ENCODE data around the gene FAM177B. TPM values are rescaled to one million over a fixed set of nuclear protein-coding genes. Genes with fewer than 3 reads are reported as not detected.

Gene FAM177B
- total and polyA plus RNA-seq, 9 donors = 0.16 to 0.57 (median 0.20) TPM; not detected in 2

DNA sequence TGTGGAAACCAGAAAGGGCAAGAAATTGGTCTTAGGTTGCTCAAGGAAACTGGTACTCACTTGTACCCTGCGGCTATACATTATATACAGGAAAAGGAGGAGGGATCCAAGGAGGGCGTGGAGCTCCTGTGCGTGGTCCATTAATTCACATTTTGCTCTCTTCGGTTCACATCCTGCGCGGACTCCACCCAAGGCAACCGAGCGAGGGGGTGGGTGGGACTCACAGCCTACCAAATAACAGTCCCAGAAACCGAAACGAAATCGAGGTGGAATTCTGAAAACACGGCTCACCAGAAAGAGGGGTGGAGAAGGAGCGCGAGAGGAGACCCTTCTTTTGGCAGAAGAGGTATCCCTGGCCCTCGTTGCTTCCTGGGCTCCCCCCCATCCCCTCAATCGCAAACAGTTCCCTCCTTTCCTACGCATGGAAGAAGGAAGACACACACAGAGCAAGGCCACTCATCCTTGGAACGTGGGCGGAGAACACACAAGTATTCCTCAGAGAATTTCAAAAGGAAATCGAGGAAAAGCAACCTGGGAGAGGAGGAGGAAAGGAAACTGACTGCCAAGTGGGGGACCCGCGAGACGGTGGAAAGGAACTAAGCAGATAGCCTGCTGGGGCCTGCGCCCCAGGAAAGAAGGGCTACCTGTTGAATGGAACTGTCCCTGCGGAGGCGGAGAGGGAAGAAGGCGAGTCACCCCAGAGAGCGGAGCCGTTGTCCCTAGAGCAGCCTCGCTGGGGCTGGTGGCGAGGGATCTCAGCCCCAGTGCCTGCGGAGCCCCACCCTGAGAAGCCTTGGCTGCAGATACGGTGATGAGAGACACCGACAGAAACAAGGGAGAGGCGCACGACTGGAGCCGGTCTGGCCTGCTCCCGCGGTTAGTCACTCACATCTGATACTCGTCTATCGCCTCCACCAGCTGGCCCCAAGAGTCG, 25.4 kb upstream of the FAM177B start:
- Histone ChIP-seq H3K9me3 (replicated peaks; ENCODE audit: control insufficient read depth, low read depth, low read length) (no peaks in the 10 kb centered on the region), H3K27me3 (ENCODE audit: control insufficient read depth, insufficient read depth, low read length) (no peaks in the 10 kb centered on the region), H3K4me1 (ENCODE audit: control insufficient read depth, insufficient read depth, low read length) (peaks cover 6% of the 10 kb centered on the region), H3K36me3 (ENCODE audit: control insufficient read depth, insufficient read depth, low read length) (peaks cover 2% of the 10 kb centered on the region), H3K4me3 (ENCODE audit: low read length) (peak overlapping the region; percentile 90), H3K27ac (ENCODE audit: low read length) (peak overlapping the region; percentile 94)
- peak; percentile 77 for DNase-seq
- 0% methylated on average over 20 of the region's 42 CpGs for WGBS (ENCODE audit: insufficient coverage)

DNA sequence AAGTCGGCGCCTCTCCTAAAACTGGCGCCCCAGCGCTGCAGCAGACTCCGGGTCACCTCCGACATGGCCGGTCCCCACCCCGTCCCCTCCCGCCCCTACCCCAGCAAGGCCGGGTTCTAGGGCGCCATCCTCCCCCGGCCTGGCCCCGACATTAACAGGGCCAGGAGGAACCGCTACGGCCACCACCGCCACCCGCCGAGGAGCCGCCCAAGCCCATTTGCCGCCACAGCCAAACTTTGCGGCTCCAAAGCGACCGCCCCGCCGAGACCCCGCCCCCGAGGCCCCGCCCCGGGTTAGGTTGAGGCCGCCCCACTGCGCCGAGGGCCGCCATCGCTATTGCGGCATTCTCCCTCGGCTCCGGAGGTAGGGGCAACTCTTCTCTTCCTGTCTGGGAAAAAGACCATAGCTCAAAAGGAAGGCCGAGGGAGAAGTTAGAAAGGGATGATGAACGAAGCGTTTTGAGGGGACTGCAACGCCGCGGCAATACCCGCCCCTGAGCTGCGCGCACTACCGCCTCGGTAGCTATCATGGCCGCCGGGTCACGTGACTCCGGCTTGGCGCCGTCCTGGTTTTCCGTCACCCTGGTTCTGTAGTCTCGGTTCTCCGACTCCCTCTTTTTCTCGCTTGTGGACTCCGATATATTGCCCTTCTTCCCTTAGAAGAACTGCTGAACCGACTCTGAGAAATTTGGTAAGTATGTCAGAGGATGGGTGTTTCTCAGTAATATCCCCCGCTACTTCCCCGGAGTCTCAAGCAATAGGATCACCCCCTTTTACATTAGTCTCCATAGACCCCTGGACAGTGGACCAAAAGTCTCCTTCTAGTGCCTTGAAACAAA, 24.5 kb upstream of the FAM177B start, which contains the start of the genes AIDA and BROX:
AIDA (minus strand) TSS at position 239 of the 838 bp plus-strand sequence; CDS start at position 65, 174 bp downstream.
BROX (plus strand) TSS at position 312 of the 838 bp plus-strand sequence. CDS start 3,136 bp downstream, outside the sequence.
- H3K4me1 ChIP-seq (ENCODE audit: control insufficient read depth, insufficient read depth, low read length) = peaks cover 6% of the 10 kb centered on the region

DNA sequence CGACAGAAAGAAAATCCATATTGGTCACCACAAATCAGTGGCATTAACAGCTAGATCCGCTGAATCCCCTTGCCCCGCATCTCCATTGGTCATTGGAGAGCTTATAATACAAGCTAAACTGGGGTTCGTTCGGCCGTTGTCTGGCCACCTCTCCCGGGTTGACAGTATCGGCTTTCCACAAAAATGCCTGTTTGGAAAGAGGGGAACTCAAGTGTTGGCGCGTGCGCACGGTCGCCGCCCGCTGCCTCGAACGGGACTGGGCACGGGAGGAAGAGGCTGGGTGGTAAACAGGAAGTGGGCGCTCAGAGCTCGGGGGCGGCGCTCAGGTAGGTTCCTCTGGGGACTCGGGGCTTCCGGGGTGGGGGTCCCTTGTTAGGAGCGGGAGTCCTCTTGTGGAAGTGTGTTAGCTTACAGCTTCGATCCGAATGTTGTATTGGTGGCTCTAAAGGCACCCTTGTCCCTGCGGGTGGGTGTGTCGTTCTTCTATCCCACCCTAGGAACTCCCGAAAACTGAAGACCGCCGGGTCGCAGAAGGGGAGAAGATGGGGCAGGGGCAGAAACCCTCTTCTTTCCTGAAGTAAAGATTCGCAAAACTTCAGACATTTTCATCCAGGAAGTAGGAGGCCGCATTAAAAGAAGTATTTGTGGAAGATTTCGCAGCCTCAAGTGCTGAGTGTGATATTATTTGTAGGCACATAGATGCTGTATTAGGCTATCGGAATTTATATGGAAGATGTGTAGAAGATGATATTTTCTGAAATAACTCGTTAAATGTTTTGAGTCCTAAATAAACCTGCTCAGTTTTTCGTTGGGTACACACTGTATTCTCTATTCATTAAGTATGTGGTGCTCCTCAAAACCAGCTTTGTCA, 23.7 kb upstream of the FAM177B start:
- Histone ChIP-seq H3K27me3 (ENCODE audit: control insufficient read depth, insufficient read depth, low read length) (no peaks in the 10 kb centered on the region), H3K9me3 (replicated peaks; ENCODE audit: control insufficient read depth, low read depth, low read length) (no peaks in the 10 kb centered on the region), H3K36me3 (ENCODE audit: control insufficient read depth, insufficient read depth, low read length) (peaks cover 4% of the 10 kb centered on the region), H3K4me3 (ENCODE audit: low read length) (peak overlapping the region; percentile 90), H3K4me1 (ENCODE audit: control insufficient read depth, insufficient read depth, low read length) (peaks cover 6% of the 10 kb centered on the region), H3K27ac (ENCODE audit: low read length) (peak overlapping the region; percentile 100)
- DNase-seq = peak; percentile 99
- WGBS (ENCODE audit: insufficient coverage) = under 1% methylated on average over 22 of the region's 39 CpGs

More for the DNA sequence above, 24.5 kb upstream of the FAM177B start, which contains the start of the genes AIDA and BROX:
- Histone ChIP-seq H3K27me3 (ENCODE audit: control insufficient read depth, insufficient read depth, low read length) (no peaks in the 10 kb centered on the region), H3K9me3 (replicated peaks; ENCODE audit: control insufficient read depth, low read depth, low read length) (no peaks in the 10 kb centered on the region), H3K27ac (ENCODE audit: low read length) (peak within 1 kb of the TSS; percentile 100), H3K36me3 (ENCODE audit: control insufficient read depth, insufficient read depth, low read length) (peaks cover 4% of the 10 kb centered on the region), H3K4me3 (ENCODE audit: low read length) (peak within 1 kb of the TSS; percentile 90)
- DNase-seq = peak; percentile 96
- under 1% methylated on average over 45 of the region's 62 CpGs for WGBS (ENCODE audit: insufficient coverage)

DNA sequence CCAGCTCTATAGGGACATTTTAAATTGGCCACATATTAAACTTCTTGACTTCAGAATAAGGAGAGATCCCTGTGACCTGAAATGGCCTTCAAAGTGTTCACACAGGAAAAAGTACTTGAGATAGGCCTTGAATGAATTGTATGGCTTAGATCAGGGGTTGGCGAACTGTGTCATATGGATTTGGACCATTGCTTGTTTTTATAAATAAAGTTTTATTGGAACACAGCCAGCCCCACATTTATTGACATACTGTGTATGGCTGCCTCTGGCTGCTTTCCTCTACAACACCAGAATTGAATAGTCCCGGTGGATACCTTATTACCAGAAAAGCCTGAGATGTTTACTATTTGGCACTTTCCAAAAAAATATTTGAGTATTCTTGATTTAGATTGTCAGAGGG, 20.6 kb upstream of the FAM177B start:
- H3K4me1 ChIP-seq (ENCODE audit: control insufficient read depth, insufficient read depth, low read length) = peaks cover 2% of the 10 kb centered on the region
- WGBS (ENCODE audit: insufficient coverage) = no CpG with 5 or more reads among the region's 2 CpGs
- no peak overlapping the region for H3K4me3 ChIP-seq (ENCODE audit: low read length)
- DNase-seq = no peak
- H3K9me3 ChIP-seq (replicated peaks; ENCODE audit: control insufficient read depth, low read depth, low read length) = no peaks in the 10 kb centered on the region
- peaks cover 4% of the 10 kb centered on the region for H3K36me3 ChIP-seq (ENCODE audit: control insufficient read depth, insufficient read depth, low read length)
- H3K27me3 ChIP-seq (ENCODE audit: control insufficient read depth, insufficient read depth, low read length) = no peaks in the 10 kb centered on the region
- no peak overlapping the region for H3K27ac ChIP-seq (ENCODE audit: low read length)

DNA sequence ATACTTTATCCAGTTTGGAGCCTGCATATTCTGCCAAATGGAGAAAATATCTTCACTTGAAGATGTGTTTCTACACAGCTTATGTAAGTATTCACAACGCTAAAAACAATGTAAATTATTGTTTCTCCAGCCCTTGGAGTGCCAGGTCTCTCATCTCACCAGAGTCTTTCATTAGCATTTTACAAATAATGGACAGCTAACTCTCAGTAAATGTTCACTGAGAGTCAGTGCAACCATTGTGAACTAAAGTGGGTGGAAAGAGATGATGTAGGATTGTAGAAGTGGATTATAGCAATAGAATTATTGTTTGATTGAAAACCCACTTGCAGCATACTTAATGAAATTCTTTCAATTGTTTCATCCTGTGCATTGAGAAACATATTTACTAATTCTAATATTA, 8.3 kb upstream of the FAM177B start:
- no peak for DNase-seq
- Histone ChIP-seq H3K36me3 (ENCODE audit: control insufficient read depth, insufficient read depth, low read length) (peaks cover 27% of the 10 kb centered on the region), H3K4me3 (ENCODE audit: low read length) (no peak overlapping the region), H3K27ac (ENCODE audit: low read length) (no peak overlapping the region), H3K9me3 (replicated peaks; ENCODE audit: control insufficient read depth, low read depth, low read length) (no peaks in the 10 kb centered on the region), H3K27me3 (ENCODE audit: control insufficient read depth, insufficient read depth, low read length) (no peaks in the 10 kb centered on the region), H3K4me1 (ENCODE audit: control insufficient read depth, insufficient read depth, low read length) (no peaks in the 10 kb centered on the region)
- WGBS (ENCODE audit: insufficient coverage) = no CpG with 5 or more reads among the region's 1 CpG

DNA sequence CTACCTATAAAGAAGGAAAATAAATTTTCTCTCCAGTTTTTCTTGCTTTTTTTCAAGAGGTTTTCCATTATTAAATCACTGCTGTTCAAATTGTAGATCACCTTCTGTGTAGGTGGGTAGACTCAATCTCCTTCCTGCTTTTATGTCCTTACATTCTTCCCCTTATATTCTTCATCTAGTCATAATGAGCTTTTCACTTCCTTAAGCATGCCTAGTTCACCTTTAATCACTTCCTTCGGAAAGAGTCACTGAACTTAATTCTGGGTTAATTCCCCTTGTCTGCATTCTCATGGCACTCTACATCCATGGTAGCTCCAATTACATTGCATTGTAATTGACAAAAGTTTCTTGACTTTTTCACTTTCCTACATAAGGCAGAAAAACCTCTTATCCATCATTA, 6.1 kb upstream of the FAM177B start:
- no peak overlapping the region for H3K27ac ChIP-seq (ENCODE audit: low read length)
- no CpG with 5 or more reads among the region's 1 CpG for WGBS (ENCODE audit: insufficient coverage)
- H3K4me1 ChIP-seq (ENCODE audit: control insufficient read depth, insufficient read depth, low read length) = no peaks in the 10 kb centered on the region
- H3K36me3 ChIP-seq (ENCODE audit: control insufficient read depth, insufficient read depth, low read length) = peaks cover 27% of the 10 kb centered on the region
- no peak overlapping the region for H3K4me3 ChIP-seq (ENCODE audit: low read length)
- H3K9me3 ChIP-seq (replicated peaks; ENCODE audit: control insufficient read depth, low read depth, low read length) = no peaks in the 10 kb centered on the region
- no peak for DNase-seq
- H3K27me3 ChIP-seq (ENCODE audit: control insufficient read depth, insufficient read depth, low read length) = no peaks in the 10 kb centered on the region

DNA sequence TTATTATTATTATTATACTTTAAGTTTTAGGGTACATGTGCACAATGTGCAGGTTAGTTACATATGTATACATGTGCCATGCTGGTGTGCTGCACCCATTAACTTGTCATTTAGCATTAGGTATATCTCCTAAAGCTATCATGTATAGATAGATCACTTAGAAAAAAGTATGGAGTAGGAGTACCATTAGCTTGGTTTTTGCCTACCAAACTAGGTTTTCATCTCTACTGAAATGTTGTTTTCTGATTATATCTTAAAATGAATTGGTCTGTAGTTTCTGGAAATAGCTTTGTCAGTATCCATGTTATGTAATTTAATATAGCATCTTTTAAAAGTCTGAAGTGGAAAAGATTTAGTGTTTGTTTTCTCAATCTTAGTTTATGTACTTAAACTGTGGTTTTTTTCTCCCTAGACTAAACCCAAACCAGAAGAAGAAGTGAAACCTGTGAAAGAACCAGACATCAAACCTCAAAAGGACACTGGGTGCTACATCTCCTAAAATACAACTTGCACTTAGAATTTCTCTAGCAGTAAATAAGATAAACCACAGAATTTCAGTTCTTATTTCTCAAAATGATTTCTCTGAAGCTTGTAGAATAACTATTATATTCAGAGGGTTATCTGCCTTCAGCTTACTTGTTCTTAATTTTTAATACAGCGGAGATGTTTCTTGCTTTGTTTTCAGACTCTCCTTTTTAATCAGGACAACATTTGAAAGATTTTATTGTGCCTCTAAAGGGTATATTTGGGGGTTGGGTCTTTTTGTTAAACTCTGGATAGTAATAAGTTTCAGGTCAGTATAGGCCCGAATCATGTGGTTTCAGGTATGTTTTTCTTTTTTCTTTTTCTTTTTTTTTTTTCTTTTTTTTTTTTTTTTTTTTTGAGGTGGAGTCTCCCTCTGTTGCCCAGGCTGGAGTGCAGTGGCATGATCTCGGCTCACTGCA, 4.5 kb upstream of the FAM177B start:
- WGBS (ENCODE audit: insufficient coverage) = no CpG with 5 or more reads among the region's 3 CpGs

DNA sequence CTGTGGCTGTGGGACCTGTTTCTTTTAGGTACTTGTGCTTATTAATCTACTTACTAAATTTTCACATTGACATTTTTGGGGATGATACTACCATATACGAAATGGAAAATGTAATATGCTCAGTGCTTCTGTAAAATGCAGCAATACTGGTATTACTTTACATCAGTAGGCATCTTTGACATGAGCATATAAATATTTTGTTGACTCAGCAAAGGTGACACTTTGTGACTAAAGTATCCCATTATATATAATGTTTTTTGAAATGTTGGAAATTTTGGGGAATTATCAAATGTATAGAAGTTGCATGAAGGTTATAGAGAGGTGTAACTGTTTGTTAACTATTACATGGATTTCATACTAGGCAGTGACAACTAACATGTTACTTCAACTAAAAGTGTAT, 2.3 kb upstream of the FAM177B start:
- H3K9me3 ChIP-seq (replicated peaks; ENCODE audit: control insufficient read depth, low read depth, low read length) = no peaks in the 10 kb centered on the region
- no peaks in the 10 kb centered on the region for H3K4me1 ChIP-seq (ENCODE audit: control insufficient read depth, insufficient read depth, low read length)
- no CpG with 5 or more reads among the region's 1 CpG for WGBS (ENCODE audit: insufficient coverage)
- H3K36me3 ChIP-seq (ENCODE audit: control insufficient read depth, insufficient read depth, low read length) = peaks cover 18% of the 10 kb centered on the region
- no peak overlapping the region for H3K4me3 ChIP-seq (ENCODE audit: low read length)
- no peaks in the 10 kb centered on the region for H3K27me3 ChIP-seq (ENCODE audit: control insufficient read depth, insufficient read depth, low read length)
- no peak for DNase-seq
- H3K27ac ChIP-seq (ENCODE audit: low read length) = no peak overlapping the region

More for the DNA sequence above, 4.5 kb upstream of the FAM177B start:
- Histone ChIP-seq H3K9me3 (replicated peaks; ENCODE audit: control insufficient read depth, low read depth, low read length) (no peaks in the 10 kb centered on the region), H3K36me3 (ENCODE audit: control insufficient read depth, insufficient read depth, low read length) (peaks cover 23% of the 10 kb centered on the region), H3K4me3 (ENCODE audit: low read length) (no peak overlapping the region), H3K4me1 (ENCODE audit: control insufficient read depth, insufficient read depth, low read length) (no peaks in the 10 kb centered on the region), H3K27me3 (ENCODE audit: control insufficient read depth, insufficient read depth, low read length) (no peaks in the 10 kb centered on the region), H3K27ac (ENCODE audit: low read length) (no peak overlapping the region)
- peak; percentile 49 for DNase-seq

Measured in muscle of leg (tissue), 11 donors.